ENCODE data around the gene MAP3K19.
"Not testable (repeated sequence)": the region's sequence is repeated elsewhere in the genome, so short reads cannot be mapped to it uniquely, and the experiment has no call there.

Gene MAP3K19, protein sequence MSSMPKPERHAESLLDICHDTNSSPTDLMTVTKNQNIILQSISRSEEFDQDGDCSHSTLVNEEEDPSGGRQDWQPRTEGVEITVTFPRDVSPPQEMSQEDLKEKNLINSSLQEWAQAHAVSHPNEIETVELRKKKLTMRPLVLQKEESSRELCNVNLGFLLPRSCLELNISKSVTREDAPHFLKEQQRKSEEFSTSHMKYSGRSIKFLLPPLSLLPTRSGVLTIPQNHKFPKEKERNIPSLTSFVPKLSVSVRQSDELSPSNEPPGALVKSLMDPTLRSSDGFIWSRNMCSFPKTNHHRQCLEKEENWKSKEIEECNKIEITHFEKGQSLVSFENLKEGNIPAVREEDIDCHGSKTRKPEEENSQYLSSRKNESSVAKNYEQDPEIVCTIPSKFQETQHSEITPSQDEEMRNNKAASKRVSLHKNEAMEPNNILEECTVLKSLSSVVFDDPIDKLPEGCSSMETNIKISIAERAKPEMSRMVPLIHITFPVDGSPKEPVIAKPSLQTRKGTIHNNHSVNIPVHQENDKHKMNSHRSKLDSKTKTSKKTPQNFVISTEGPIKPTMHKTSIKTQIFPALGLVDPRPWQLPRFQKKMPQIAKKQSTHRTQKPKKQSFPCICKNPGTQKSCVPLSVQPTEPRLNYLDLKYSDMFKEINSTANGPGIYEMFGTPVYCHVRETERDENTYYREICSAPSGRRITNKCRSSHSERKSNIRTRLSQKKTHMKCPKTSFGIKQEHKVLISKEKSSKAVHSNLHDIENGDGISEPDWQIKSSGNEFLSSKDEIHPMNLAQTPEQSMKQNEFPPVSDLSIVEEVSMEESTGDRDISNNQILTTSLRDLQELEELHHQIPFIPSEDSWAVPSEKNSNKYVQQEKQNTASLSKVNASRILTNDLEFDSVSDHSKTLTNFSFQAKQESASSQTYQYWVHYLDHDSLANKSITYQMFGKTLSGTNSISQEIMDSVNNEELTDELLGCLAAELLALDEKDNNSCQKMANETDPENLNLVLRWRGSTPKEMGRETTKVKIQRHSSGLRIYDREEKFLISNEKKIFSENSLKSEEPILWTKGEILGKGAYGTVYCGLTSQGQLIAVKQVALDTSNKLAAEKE (N-terminal part only)

DNA sequence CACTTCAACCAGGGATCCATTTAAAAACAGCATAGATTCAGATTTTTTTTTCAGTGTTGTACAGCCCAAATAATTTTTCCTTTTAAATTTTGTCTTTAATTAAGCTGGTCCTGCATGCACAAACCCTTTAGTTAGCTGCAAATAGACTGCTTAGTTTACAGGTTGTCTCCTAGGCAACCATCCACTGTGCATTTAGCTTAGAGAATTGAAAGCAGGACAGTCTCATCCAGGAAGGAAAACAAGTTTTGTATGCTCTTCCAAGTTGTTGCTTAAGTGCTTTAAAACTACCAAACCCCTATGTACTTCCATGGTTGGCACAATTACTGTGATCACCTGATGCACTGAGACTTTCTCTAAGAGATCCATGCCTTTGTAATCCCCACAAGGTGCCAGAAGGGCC lies at the start of gene MAP3K19:
Gene MAP3K19, minus strand, starts transcription at position 148 of the 400 bp plus-strand sequence. CDS start 22,800 bp downstream, outside the sequence.
- peak; percentile 43 for DNase-seq

GRCh38 chr2:135096665-135097446 lies 49.6 kb upstream of the MAP3K19 start:
- DNase-seq: no peak

DNA sequence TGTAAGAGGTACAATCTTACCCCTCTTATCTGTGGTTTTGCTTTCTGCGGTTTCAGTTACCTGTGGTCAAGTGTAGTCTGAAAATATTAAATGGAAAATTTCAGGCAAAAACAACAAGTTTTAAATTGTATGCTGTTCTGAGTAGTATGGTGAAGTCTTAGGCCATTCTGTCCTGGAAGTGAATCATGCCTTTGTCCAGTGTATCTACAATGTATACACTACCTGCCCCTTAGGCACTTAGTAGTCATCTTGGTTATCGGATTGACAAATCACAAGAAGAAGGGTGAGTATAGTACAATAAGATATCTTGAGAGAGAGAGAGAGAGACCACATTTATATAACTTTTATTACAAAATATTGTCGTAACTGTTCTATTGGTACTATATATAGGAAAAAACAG lies 48.3 kb upstream of the MAP3K19 start:
- DNase-seq: no peak

- no peak for DNase-seq
These were observed 47.3 kb upstream of the MAP3K19 start for GRCh38 chr2:135094508-135094907.

GRCh38 chr2:135093670-135094330 lies 46.6 kb upstream of the MAP3K19 start:
- no peak for DNase-seq

DNA sequence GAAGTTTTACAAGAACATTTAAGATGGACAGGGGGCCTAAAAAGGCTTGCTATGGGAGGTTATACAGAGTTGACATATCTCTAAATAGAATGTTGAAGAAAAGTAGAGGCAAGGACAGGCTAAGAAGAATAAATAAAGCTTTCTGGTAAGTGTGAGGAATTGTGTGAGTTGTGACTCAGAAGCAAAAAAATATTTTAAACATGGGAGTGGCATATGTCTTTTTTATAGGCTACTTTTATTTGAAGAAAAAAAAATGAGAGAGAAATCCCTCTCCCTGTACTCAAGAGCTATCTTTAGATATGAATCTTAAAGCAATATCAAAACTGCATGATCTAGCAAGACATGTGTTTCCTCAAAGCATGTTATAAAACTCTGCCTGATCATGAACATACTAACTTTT lies 45.9 kb upstream of the MAP3K19 start:
- DNase-seq: no peak

DNA sequence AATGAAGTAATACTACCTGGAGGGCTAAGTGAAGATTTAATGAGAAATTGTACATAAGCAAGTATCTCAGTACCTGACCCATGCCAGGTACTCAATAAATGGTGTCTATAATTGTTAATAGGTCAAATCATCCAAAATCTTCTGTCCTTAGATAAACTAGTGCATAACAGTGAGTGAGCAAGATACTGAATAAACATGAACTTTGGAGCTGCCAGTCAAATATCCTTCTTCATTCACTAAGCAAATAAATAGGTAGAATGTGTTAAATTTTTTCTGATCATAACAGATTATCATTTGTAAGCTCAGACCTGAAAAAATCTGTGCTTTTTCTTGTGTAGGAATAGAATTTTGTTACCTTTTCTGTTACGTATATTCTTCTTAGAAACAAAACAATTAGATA lies 44.4 kb upstream of the MAP3K19 start:
- no peak for DNase-seq

- DNase-seq: not testable (repeated sequence)
These were observed 42.4 kb upstream of the MAP3K19 start for GRCh38 chr2:135089597-135089996.

DNA sequence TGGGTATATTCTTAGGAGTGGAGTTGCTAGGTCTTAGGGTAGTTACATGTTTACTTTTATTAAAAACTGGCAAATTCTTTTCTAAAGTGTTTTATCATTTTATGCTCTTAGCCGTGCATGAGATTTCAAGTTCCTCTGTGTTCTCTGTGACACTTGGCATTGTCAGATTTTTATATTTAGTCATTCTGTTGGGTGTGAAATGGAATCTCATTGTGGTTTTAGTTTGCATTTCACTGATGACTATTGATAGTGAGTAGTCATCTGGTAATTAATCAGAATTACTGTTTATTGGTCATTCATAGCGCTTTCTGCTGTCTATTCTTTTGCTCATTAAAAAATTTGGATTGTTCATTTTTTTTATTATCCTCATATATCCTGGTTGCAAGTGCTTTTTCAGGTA lies 39.0 kb upstream of the MAP3K19 start:
- DNase-seq: no peak

GRCh38 chr2:135078417-135078816 lies 31.2 kb upstream of the MAP3K19 start:
- no peak for DNase-seq

DNA sequence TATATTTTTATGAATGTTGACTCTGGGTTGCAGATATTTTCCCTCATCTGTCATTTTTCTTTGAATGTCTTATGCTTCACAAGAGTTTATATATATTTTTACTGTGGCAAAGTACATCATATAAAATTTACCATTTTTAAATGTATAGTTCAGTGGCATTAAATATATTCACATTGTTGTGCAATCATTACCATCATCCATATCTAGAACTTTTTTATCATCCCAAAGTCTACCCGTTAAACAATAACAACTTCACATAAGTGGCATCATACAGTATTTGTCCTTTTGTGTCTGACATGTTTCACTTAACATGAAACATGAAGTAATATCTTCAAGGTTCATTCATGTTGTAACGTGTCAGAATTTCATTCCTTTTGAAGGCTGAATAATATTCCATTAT lies 29.3 kb upstream of the MAP3K19 start:
- no peak for DNase-seq

GRCh38 chr2:135074216-135074615 lies 27.0 kb upstream of the MAP3K19 start:
- DNase-seq: no peak

- DNase-seq: no peak
These were observed 25.1 kb upstream of the MAP3K19 start for GRCh38 chr2:135072125-135072997.

DNA sequence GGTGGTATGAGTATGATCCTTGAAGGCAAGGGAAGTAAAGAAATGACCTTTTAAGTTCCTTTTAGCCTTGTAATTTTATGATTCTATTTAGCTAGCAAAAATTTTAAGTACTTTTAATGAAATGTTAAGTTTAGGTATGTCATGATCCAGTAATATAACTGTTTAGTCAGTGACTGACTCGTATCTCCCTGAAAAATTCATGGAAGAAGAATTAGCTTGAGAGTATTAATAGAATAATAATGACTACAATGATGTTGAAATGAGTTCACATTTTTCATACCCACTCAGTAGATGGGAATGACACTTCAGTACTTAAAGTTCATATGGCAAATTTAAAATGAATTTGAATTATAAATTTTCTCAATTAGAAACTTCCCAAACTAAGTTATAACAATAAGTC lies 19.5 kb upstream of the MAP3K19 start:
- DNase-seq: no peak

DNA sequence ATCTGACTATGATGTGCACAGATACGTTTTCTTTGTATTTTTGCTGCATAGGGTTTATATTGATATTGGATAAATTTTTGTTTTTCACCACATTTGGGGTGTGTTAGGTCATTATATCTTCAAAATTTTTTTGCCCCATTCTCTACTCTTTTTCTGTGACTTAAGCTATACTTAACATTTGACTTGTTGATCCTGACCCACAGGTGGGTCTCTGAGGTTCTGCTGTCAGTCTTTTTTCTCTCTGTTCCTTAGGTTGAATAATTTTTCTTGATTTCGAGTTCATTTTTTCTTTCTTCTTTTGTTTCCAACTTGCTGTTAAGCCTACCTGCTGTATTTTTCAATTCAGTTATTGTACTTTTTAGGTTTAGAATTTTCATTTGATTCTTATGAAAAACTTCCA lies 16.9 kb upstream of the MAP3K19 start:
- DNase-seq: no peak

DNA sequence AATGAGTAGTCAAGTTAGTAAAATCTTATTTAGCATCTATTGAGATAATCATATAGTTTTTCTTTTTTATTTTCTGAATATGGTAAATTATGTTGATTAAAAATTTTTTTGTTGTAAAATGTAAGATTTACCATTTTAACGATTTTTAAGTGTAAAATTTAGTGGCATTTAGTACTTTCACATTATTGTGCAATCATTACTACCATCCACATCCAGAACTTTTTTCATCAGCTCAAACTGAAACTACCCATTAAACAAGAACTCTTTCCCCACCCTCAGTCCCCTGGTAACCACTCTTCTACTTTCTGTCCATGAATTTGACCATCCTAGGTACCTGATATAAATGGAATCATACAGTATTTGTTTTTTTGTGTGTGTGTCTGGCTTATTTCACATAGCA lies 16.0 kb upstream of the MAP3K19 start:
- DNase-seq: no peak

DNA sequence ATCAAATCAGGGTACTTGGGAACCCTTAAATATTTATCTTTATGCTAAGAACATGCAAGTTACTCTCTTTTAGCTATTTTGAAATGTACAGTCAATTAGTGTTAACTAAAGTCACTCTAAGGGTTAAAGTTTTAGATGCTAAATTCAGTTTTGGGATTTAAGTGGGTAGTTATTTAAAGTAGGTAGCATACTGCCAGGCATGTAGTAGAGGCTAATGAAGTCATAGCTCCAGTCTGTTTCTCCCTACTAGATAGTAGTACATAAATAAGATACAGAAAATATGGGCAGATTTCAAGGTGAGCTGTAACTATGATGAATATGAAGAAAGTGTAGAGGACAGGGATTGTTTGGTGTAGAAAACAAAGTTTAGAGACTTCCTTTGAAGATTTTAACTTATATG lies 12.3 kb upstream of the MAP3K19 start:
- DNase-seq: no peak

GRCh38 chr2:135056790-135057189 lies 9.5 kb upstream of the MAP3K19 start:
- DNase-seq: no peak

GRCh38 chr2:135055182-135055786 lies 8.0 kb upstream of the MAP3K19 start:
- no peak for DNase-seq

- DNase-seq: no peak
These were observed 5.8 kb upstream of the MAP3K19 start for GRCh38 chr2:135052997-135053474.

All from retina (tissue), 1 donor.